Measurements from ENCODE around the gene KRT77. TPM values are rescaled to one million over a fixed set of nuclear protein-coding genes. Genes with fewer than 3 reads are reported as not detected.

KRT77 gene
- total RNA-seq, 1 experiment from 2014 or later = not detected

DNA sequence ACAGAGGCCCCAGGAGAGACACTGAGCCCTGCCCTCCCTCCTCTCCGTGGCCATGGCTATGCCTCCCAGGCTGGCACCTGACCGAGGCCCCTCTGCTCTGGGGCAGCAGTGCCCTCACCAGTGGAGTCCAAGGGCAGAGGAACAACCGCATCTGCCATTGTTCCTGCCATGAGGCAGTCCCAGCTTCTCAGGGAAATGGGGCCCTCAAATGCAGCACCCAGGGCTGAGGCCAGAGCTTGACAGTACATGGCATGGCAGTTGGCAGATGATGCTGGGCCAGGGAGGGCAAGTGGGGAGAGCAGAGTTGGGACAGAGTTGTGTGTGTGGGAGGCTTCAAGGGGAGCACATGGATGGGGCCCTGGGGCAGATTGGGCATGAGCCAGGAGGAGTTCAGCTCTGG lies 21.1 kb upstream of the KRT77 start:
- H2AFZ ChIP-seq (ENCODE audit: low read length) = no peak overlapping the region
- H4K20me1 ChIP-seq (ENCODE audit: low read length) = no peaks in the 10 kb centered on the region
- no peak for TF ChIP-seq EZH2 (IDR thresholded peaks at IDR 0.05; ENCODE audit: low read length, unreplicated experiment)
- TF ChIP-seq, protein P1, sequence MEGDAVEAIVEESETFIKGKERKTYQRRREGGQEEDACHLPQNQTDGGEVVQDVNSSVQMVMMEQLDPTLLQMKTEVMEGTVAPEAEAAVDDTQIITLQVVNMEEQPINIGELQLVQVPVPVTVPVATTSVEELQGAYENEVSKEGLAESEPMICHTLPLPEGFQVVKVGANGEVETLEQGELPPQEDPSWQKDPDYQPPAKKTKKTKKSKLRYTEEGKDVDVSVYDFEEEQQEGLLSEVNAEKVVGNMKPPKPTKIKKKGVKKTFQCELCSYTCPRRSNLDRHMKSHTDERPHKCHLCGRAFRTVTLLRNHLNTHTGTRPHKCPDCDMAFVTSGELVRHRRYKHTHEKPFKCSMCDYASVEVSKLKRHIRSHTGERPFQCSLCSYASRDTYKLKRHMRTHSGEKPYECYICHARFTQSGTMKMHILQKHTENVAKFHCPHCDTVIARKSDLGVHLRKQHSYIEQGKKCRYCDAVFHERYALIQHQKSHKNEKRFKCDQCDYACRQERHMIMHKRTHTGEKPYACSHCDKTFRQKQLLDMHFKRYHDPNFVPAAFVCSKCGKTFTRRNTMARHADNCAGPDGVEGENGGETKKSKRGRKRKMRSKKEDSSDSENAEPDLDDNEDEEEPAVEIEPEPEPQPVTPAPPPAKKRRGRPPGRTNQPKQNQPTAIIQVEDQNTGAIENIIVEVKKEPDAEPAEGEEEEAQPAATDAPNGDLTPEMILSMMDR (conservative IDR thresholded peaks at IDR 0.05; ENCODE audit: low read depth, low read length) = no peak
- TF ChIP-seq EZH2phosphoT487 (IDR thresholded peaks at IDR 0.05; ENCODE audit: borderline replicate concordance, low read length) = no peak
- H3F3A ChIP-seq (ENCODE audit: low read length, unreplicated experiment) = no peaks in the 10 kb centered on the region
- H3K4me1 ChIP-seq (ENCODE audit: insufficient read depth, low read length) = peaks cover 24% of the 10 kb centered on the region
- H3K9me2 ChIP-seq (replicated peaks; ENCODE audit: low read length) = no peaks in the 10 kb centered on the region
- no peak overlapping the region for H3K27ac ChIP-seq (ENCODE audit: low read length)
- intact Hi-C loops (cut with micrococcal nuclease) = no loop called here
- H3K36me3 ChIP-seq (ENCODE audit: low read depth, low read length) = no peaks in the 10 kb centered on the region
- ChIA-PET POLR2A (ENCODE audit: unreplicated experiment) (no interaction called here), CTCF (no interaction called here)
- no TSS peak for BruUV-seq (replicated peaks)
- no peak overlapping the region for H3K4me3 ChIP-seq (ENCODE audit: low read length)
- H3K79me2 ChIP-seq (ENCODE audit: low read length) = no peaks in the 10 kb centered on the region
- H3K4me2 ChIP-seq (ENCODE audit: low read length) = no peak overlapping the region
- no peak overlapping the region for H3K9ac ChIP-seq (ENCODE audit: low read length)
- no peaks in the 10 kb centered on the region for H3K9me3 ChIP-seq (ENCODE audit: low read length)
- ATAC-seq (no peak), DNase-seq (no peak)
- peaks cover 14% of the 10 kb centered on the region for H3K27me3 ChIP-seq (ENCODE audit: low read length)

- intact Hi-C loops (cut with micrococcal nuclease) = no loop called here
- ATAC-seq (no peak), DNase-seq (no peak)
- H3K36me3 ChIP-seq (ENCODE audit: low read depth, low read length) = no peaks in the 10 kb centered on the region
- peaks cover 24% of the 10 kb centered on the region for H3K4me1 ChIP-seq (ENCODE audit: insufficient read depth, low read length)
- H3F3A ChIP-seq (ENCODE audit: low read length, unreplicated experiment) = no peaks in the 10 kb centered on the region
- H3K4me3 ChIP-seq (ENCODE audit: low read length) = no peak overlapping the region
- ChIA-PET CTCF (no interaction called here), POLR2A (ENCODE audit: unreplicated experiment) (no interaction called here)
- no peak overlapping the region for H2AFZ ChIP-seq (ENCODE audit: low read length)
- H3K9me3 ChIP-seq (ENCODE audit: low read length) = no peaks in the 10 kb centered on the region
- BruUV-seq (replicated peaks) = no TSS peak
- no peak overlapping the region for H3K27ac ChIP-seq (ENCODE audit: low read length)
- H3K9me2 ChIP-seq (replicated peaks; ENCODE audit: low read length) = no peaks in the 10 kb centered on the region
- no peaks in the 10 kb centered on the region for H3K27me3 ChIP-seq (ENCODE audit: low read length)
- H3K4me2 ChIP-seq (ENCODE audit: low read length) = no peak overlapping the region
- H3K9ac ChIP-seq (ENCODE audit: low read length) = no peak overlapping the region
- TF ChIP-seq EZH2phosphoT487 (IDR thresholded peaks at IDR 0.05; ENCODE audit: borderline replicate concordance, low read length) = no peak
- H3K79me2 ChIP-seq (ENCODE audit: low read length) = no peaks in the 10 kb centered on the region
- no peaks in the 10 kb centered on the region for H4K20me1 ChIP-seq (ENCODE audit: low read length)
Measured at GRCh38 chr12:52722680-52723079, 19.4 kb upstream of the KRT77 start.

DNA sequence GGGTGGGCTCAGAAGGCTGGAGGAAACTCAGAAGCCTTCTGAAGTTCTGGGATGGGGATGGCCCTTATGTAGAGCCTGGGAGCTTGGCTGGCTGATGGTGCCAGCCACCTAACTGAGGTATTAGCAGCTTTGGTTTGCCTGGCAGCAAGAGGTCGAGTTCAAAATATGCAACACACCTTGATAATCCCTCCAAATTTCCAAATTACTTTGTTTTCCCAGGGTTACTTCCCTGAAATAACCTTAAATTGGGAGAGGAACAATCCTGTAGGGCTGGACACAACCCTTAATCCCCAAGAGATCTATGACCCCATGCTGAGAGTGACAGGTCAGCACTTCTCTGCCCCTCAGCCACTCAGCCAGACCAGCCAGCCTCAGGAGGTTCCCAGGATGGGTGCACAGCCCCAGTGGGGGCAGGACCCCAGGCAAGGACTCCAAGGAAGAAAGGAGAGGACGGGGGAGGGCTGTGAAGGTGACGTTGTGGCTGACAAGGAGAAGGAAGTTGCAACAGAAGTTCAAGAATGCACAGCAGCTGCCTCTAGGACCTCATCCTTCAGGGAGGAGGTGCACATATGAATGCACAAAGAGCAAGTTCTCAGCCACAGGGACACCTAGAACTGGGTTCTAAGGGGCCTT lies 18.6 kb upstream of the KRT77 start:
- ChIA-PET POLR2A (ENCODE audit: unreplicated experiment) (no interaction called here), CTCF (no interaction called here)
- no peaks in the 10 kb centered on the region for H3K27me3 ChIP-seq (ENCODE audit: low read length)
- no peaks in the 10 kb centered on the region for H3K79me2 ChIP-seq (ENCODE audit: low read length)
- no peak overlapping the region for H3K27ac ChIP-seq (ENCODE audit: low read length)
- no TSS peak for BruUV-seq (replicated peaks)
- intact Hi-C loops (cut with micrococcal nuclease) = no loop called here
- no peak overlapping the region for H3K9ac ChIP-seq (ENCODE audit: low read length)
- no peaks in the 10 kb centered on the region for H3K9me3 ChIP-seq (ENCODE audit: low read length)
- ATAC-seq (no peak), DNase-seq (no peak)
- H3K4me1 ChIP-seq (ENCODE audit: insufficient read depth, low read length) = peaks cover 24% of the 10 kb centered on the region
- H3K9me2 ChIP-seq (replicated peaks; ENCODE audit: low read length) = no peaks in the 10 kb centered on the region
- no peaks in the 10 kb centered on the region for H4K20me1 ChIP-seq (ENCODE audit: low read length)
- H2AFZ ChIP-seq (ENCODE audit: low read length) = no peak overlapping the region
- TF ChIP-seq, protein P1 (conservative IDR thresholded peaks at IDR 0.05; ENCODE audit: low read depth, low read length) = no peak
- TF ChIP-seq EZH2phosphoT487 (IDR thresholded peaks at IDR 0.05; ENCODE audit: borderline replicate concordance, low read length) (no peak), EZH2 (IDR thresholded peaks at IDR 0.05; ENCODE audit: low read length, unreplicated experiment) (no peak)
- no peaks in the 10 kb centered on the region for H3F3A ChIP-seq (ENCODE audit: low read length, unreplicated experiment)
- H3K4me2 ChIP-seq (ENCODE audit: low read length) = no peak overlapping the region
- H3K36me3 ChIP-seq (ENCODE audit: low read depth, low read length) = no peaks in the 10 kb centered on the region
- no peak overlapping the region for H3K4me3 ChIP-seq (ENCODE audit: low read length)

All from PC-3 (cell line).